ENCODE results near the gene CRBN.

DNA sequence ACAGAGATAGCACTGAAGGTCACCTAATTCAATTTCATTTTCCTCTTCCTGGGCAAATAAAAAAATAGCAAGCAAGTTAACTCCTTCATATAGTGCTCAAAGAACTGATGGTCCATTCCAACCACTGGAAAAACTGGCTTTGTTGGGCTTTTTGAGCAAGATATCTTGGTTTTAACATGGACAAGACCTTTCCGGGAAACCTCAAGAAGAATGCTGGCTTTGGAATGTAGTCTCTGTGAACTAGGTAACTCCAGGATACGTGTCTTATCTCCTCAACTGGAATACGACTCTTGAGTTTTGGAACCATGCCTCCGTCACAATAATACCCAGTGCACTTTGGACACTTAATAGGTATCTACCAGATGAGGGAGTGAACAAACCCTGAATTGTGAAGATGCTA, 36.9 kb upstream of the CRBN start:
- TF ChIP-seq CTCF (CRISPR knock-in tag; IDR thresholded peaks at IDR 0.05) (no peak), KLF13 (CRISPR knock-in tag; IDR thresholded peaks at IDR 0.05) (no peak), MXI1 (IDR thresholded peaks at IDR 0.05; ENCODE audit: borderline replicate concordance, low read depth, low read length) (no peak)

All from HepG2 (cell line).